ENCODE data around the gene ZSWIM1.
"Not testable (repeated sequence)": the region's sequence is repeated elsewhere in the genome, so short reads cannot be mapped to it uniquely, and the experiment has no call there.

ZSWIM1 gene

GRCh38 chr20:45857114-45857881 lies 23.7 kb upstream of the ZSWIM1 start, which contains the start of the genes ACOT8 and ZSWIM3:
TSS of gene ACOT8 (minus strand) at chr20:45857392. CDS start at chr20:45857315, 77 bp downstream.
TSS of gene ZSWIM3 (plus strand) at chr20:45857614. CDS start at chr20:45857826, 212 bp downstream.
- DNase-seq = peak; percentile 94

GRCh38 chr20:45857882-45858216 lies 23.2 kb upstream of the ZSWIM1 start:
- DNase-seq = no peak

- DNase-seq = no peak
Observed at GRCh38 chr20:45859916-45860315, 21.1 kb upstream of the ZSWIM1 start.

DNA sequence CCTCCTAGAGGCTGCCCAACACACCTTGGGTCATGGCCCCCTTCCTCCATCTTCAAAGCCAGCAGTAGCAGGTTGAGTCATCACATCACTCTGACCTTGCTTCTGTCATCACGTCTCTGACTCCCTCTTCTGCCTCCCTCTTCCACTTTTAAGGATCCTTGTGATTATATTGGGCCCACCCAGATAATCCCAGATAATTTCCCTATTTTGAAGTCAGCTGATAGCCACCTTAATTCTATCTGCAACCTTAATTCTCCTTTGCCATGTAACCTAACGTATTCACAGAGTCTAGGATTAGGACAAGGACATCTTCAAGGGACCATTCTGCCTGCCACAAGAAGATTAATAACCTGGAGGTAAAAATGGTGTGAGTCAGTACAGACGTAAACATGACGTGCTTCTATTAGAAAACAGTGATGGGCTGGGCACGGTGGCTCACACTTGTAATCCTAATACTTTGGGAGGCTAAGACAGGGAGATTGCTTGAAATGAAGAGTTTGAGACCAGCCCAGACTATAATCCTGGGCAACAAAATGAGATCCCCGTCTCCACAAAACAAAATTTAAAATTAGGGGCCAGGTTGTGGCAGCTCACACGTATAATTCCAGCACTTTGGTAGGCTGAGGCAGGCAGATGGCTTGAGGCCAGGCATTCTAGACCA lies 20.3 kb upstream of the ZSWIM1 start:
- no peak for DNase-seq

- DNase-seq = no peak
Observed at GRCh38 chr20:45861221-45862075, 19.6 kb upstream of the ZSWIM1 start.

- no peak for DNase-seq
Observed at GRCh38 chr20:45863543-45864470, 17.2 kb upstream of the ZSWIM1 start.

DNA sequence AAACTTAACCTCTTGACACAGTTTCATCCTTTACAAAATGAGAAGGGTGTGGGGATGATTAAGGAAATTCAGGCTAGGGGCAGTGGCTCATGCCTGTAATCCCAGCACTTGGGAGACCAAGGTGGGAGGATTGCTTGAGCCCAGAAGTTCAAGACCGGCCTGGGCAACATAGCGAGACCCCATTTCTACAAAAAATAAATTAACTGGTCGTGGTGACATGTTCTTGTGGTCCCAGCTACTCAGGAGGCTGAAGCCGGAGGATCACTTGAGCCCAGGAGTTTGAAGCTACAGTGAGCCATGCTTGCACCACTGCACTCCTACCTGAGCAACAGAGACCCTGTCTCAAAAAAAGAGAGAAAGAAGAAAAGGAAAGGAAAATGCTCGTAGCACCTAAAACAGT lies 14.6 kb upstream of the ZSWIM1 start:
- DNase-seq = no peak

DNA sequence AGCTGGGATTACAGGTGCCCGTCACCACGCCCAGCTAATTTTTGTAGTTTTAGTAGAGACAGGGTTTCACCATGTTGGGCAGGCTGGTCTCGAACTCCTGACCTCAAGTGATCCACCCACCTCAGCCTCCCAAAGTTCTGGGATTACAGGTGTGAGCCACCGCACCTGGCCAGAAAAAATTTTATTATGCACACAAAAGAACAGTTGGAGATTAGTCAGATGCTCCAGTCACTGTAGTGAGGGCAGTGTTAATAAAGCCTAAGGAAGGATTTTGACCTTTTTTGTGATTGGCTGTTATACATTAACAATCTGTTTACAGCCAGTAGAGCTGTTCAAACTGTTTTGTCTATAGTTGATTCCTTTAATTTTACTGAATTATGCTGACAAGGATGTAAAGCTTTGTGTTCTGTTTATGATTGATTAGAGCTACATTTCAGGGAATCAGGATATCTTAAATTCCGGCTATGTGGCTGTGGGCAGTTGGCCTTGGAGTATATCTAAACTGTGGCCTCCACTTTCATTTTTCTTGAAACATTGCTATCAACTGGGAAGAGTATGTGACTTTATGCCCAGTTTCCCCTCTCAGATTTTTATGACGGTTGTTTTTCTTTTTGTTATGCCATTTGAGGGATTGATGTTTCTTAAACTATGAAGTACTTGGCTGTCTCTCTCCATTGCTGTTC lies 13.8 kb upstream of the ZSWIM1 start:
- DNase-seq = no peak

GRCh38 chr20:45867819-45868176 lies 13.2 kb upstream of the ZSWIM1 start:
- no peak for DNase-seq

GRCh38 chr20:45872626-45873025 lies 8.4 kb upstream of the ZSWIM1 start:
- DNase-seq = no peak

- no peak for DNase-seq
Observed at GRCh38 chr20:45873409-45874103, 7.5 kb upstream of the ZSWIM1 start.

GRCh38 chr20:45874104-45874481 lies 6.9 kb upstream of the ZSWIM1 start:
- DNase-seq = not testable (repeated sequence)

GRCh38 chr20:45874576-45874975 lies 6.5 kb upstream of the ZSWIM1 start:
- DNase-seq = no peak

DNA sequence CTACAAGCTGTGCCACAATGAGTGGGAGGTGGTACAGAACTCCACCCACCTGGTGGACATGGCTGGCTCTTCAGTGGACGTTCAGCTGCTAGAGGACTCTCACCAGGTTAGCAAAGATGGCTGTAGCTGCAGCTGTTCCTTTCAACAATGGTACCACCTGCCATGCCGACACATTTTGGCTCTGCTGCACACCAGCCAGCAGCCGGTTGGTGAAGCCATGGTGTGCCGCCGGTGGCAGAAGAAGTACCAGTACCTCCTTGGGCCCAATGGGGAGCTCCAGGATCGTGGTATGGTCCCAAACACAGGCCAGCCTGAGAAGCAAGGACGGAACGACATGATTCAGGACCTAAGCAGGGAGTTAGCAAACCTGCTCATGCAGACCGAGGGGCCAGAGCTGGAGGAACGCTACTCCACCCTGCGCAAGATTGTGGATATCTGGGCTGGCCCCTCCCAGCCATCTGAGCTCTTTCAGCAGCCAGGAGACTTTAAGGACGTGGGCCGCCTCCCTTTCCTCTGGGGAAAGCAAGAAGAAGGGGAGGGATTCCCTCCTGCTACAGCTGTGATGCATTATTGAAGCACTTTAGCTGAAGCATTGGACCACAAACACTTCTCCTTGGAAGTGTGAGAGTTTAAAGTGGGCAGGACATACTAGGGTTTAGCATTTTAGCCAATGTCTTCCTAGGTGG lies 2.8 kb upstream of the ZSWIM1 start:
- no peak for DNase-seq

GRCh38 chr20:45882469-45883099 lies 1.6 kb downstream of the ZSWIM1 start:
- no peak for DNase-seq

GRCh38 chr20:45883100-45883469 lies 2.1 kb downstream of the ZSWIM1 start:
- DNase-seq = no peak

- no peak for DNase-seq
Observed at GRCh38 chr20:45886590-45887345, 5.7 kb downstream of the ZSWIM1 start.

- DNase-seq = no peak
Observed at GRCh38 chr20:45887346-45887715, 6.3 kb downstream of the ZSWIM1 start, which contains the start of gene SPATA25. TSS of gene SPATA25 (minus strand) at chr20:45887622. CDS start at chr20:45887590, 32 bp downstream.

GRCh38 chr20:45888681-45889080 lies 7.7 kb downstream of the ZSWIM1 start:
- DNase-seq = no peak

Measured in activated effector memory CD4-positive, alpha-beta T cell treated with anti-CD3 and anti-CD28 coated beads, Interleukin-2, amount 50 U/mL, for 16 hours (primary cell).